ENCODE measurements around the gene MTCL1. TPM values are rescaled to one million over a fixed set of nuclear protein-coding genes. Genes with fewer than 3 reads are reported as not detected.

MTCL1 gene
- total and polyA plus RNA-seq, 10 donors: 1.6 to 7.5 (median 3.9) TPM

DNA sequence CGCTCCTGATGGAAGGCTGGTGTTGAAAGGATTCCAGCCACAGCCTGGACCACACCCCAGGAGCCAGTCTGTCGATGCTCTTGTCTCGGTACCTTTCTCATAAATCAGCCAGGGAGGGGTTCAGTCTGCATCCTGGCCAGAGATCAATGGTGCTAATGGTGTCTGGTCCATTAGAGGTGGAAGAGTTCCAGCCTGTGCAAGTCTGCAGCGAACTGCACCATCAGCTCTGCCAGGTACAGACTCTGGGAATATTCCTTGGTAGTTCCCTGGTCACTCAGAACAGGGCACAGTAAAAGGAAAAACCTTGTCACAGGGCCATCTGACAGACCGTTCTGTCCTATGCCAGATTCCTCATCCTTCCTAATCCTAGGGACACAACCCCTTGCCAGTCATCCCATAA lies 164.3 kb downstream of the MTCL1 start:
- no peak overlapping the region for H3K27ac ChIP-seq
- no peaks in the 10 kb centered on the region for H3K36me3 ChIP-seq
- no peaks in the 10 kb centered on the region for H3K9me3 ChIP-seq
- intact Hi-C loops (cut with DNase I; ENCODE audit: low total_unique reads): no loop called here
- DNase-seq: no peak
- TF ChIP-seq POLR2AphosphoS5 (IDR thresholded peaks at IDR 0.05): no peak
- TF ChIP-seq POLR2A (IDR thresholded peaks at IDR 0.05): no peak
- TF ChIP-seq, protein P1, sequence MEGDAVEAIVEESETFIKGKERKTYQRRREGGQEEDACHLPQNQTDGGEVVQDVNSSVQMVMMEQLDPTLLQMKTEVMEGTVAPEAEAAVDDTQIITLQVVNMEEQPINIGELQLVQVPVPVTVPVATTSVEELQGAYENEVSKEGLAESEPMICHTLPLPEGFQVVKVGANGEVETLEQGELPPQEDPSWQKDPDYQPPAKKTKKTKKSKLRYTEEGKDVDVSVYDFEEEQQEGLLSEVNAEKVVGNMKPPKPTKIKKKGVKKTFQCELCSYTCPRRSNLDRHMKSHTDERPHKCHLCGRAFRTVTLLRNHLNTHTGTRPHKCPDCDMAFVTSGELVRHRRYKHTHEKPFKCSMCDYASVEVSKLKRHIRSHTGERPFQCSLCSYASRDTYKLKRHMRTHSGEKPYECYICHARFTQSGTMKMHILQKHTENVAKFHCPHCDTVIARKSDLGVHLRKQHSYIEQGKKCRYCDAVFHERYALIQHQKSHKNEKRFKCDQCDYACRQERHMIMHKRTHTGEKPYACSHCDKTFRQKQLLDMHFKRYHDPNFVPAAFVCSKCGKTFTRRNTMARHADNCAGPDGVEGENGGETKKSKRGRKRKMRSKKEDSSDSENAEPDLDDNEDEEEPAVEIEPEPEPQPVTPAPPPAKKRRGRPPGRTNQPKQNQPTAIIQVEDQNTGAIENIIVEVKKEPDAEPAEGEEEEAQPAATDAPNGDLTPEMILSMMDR (IDR thresholded peaks at IDR 0.05 in 8 of 11, conservative IDR thresholded peaks at IDR 0.05 in 3 of 11): no peak
- H3K4me3 ChIP-seq: no peak overlapping the region
- WGBS, 5 donors: 70 to 92% (median 82%) methylated on average over 5 of the region's 5 CpGs
- H3K4me1 ChIP-seq: no peaks in the 10 kb centered on the region
- peaks cover 0 to 4% (median 0%) of the 10 kb centered on the region in 7 donors for H3K27me3 ChIP-seq (replicated peaks in 1 of 7)

DNA sequence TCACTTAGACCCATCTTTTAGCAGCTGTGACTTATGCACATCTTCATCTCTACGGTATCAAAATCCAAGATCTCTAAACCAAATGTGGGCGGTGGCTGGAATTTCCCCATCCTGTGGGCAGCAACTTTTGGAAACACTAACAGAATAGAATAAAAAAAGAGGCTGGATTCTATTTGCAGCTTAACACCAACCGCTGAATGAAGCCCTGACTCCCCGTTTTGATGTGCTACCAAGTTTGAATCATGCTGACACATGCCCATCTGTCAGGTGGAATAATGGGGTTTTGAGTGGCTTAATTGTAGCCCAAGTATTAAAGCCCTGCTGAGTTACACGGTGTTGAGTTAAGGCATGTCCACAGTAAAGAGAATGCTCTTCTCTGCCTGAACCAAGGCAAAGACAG lies 165.2 kb downstream of the MTCL1 start:
- no peaks in the 10 kb centered on the region for H3K9me3 ChIP-seq
- intact Hi-C loops (cut with DNase I; ENCODE audit: low total_unique reads): no loop called here

DNA sequence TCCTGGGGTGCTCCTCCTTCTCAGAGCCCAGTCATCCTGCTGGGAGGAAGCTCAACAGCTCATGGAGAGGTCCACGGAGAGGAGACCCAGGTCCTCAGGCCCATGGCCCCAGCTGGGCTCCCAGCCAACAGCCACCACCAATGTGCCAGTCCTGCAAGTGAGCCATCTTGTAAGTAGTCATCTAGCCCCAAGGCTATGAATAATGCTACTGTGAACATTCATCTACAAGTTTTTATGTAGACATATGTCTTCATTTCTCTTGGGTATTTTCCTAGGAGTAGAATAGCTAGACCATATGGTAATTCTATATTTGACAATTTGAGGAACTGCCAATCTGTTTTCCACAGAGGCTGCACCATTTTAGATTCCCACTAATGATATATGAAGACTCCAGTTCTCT lies 166.1 kb downstream of the MTCL1 start:
- Histone ChIP-seq H3K27me3 (replicated peaks in 1 of 7) (peaks cover 0 to 4% (median 0%) of the 10 kb centered on the region in 7 donors), H3K9me3 (no peaks in the 10 kb centered on the region), H3K4me1 (no peaks in the 10 kb centered on the region), H3K27ac (no peak overlapping the region), H3K36me3 (no peaks in the 10 kb centered on the region), H3K4me3 (no peak overlapping the region)
- intact Hi-C loops (cut with DNase I; ENCODE audit: low total_unique reads): no loop called here
- no peak for DNase-seq
- WGBS, 5 donors: 33 to 88% (median 76%) methylated on average over 1 of the region's 1 CpG
- TF ChIP-seq, protein P1 (IDR thresholded peaks at IDR 0.05 in 8 of 11, conservative IDR thresholded peaks at IDR 0.05 in 3 of 11): no peak
- TF ChIP-seq POLR2AphosphoS5 (IDR thresholded peaks at IDR 0.05) (no peak), POLR2A (IDR thresholded peaks at IDR 0.05) (no peak)

More for the DNA sequence above, 165.2 kb downstream of the MTCL1 start:
- TF ChIP-seq, protein P1 (IDR thresholded peaks at IDR 0.05 in 8 of 11, conservative IDR thresholded peaks at IDR 0.05 in 3 of 11): no peak
- TF ChIP-seq POLR2AphosphoS5 (IDR thresholded peaks at IDR 0.05) (no peak), POLR2A (IDR thresholded peaks at IDR 0.05) (no peak)
- peaks cover 0 to 4% (median 0%) of the 10 kb centered on the region in 7 donors for H3K27me3 ChIP-seq (replicated peaks in 1 of 7)
- H3K27ac ChIP-seq: no peak overlapping the region
- WGBS, 5 donors: 75 to 85% (median 84%) methylated on average over 5 of the region's 5 CpGs
- H3K4me3 ChIP-seq: no peak overlapping the region
- DNase-seq: no peak
- H3K4me1 ChIP-seq: no peaks in the 10 kb centered on the region
- H3K36me3 ChIP-seq: no peaks in the 10 kb centered on the region

DNA sequence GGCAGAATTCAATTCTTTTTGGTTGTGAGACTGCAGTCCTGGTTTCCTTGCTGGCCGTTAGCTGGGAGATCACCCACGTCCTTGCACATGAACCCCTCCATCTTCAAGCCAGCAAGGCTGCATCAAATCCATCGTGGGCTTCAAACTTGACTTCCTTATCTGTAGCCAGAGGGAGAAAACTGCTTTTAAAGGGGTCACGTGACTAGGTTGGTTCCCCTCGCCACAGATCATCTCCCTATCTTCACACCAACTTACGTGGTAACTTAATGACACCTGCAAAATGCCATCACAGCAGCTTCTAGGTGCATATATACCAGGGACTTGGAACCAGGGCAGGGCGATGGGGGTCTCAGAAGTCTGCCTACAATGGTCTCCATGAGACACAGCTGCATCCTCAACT lies 169.5 kb downstream of the MTCL1 start:
- Histone ChIP-seq H3K36me3 (no peaks in the 10 kb centered on the region), H3K4me1 (no peaks in the 10 kb centered on the region), H3K9me3 (no peaks in the 10 kb centered on the region), H3K27me3 (replicated peaks in 1 of 7) (peaks cover 0 to 4% (median 0%) of the 10 kb centered on the region in 7 donors), H3K4me3 (no peak overlapping the region), H3K27ac (no peak overlapping the region)
- no peak for DNase-seq
- intact Hi-C loops (cut with DNase I; ENCODE audit: low total_unique reads): no loop called here
- 69 to 75% (median 71%) methylated on average over 7 of the region's 7 CpGs for WGBS, 5 donors
- TF ChIP-seq POLR2A (IDR thresholded peaks at IDR 0.05) (no peak), POLR2AphosphoS5 (IDR thresholded peaks at IDR 0.05) (no peak)
- TF ChIP-seq, protein P1 (IDR thresholded peaks at IDR 0.05 in 8 of 11, conservative IDR thresholded peaks at IDR 0.05 in 3 of 11): no peak
